ENCODE results near the gene SORCS1. TPM values are rescaled to one million over a fixed set of nuclear protein-coding genes. Genes with fewer than 3 reads are reported as not detected.

Gene SORCS1
- total RNA-seq, 1 experiment from 2014 or later: not detected

DNA sequence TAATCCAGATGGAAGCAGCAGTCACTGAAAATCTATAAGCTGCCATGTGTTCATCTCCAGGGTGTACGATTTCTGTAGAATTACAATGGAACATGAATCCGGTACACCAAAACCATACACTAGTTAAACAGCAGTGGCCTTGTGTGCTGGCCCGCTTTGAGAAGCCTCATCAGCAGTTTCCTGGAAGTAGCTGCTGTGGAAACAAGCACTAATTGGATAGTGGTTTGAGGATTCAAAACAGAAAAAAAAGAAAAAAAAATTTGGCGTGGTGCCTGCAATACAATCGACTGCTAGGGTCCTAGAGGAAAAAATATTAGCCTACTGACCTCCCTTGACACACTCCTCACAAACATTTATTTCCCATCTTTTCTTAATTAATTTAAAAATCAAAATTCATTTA lies 545.9 kb downstream of the SORCS1 start:
- no peak overlapping the region for H3K4me2 ChIP-seq
- no peaks in the 10 kb centered on the region for H4K20me1 ChIP-seq (ENCODE audit: insufficient read depth)
- H3F3A ChIP-seq (ENCODE audit: insufficient read depth, low read depth): no peaks in the 10 kb centered on the region
- no peaks in the 10 kb centered on the region for H3K27me3 ChIP-seq (ENCODE audit: insufficient read depth, low read depth)
- H3K9me2 ChIP-seq (ENCODE audit: insufficient read depth): no peaks in the 10 kb centered on the region
- H2AFZ ChIP-seq: no peak overlapping the region
- H3K4me3 ChIP-seq: no peak overlapping the region
- no peak for TF ChIP-seq EZH2 (IDR thresholded peaks at IDR 0.05; ENCODE audit: low read depth)
- TF ChIP-seq, protein P1, sequence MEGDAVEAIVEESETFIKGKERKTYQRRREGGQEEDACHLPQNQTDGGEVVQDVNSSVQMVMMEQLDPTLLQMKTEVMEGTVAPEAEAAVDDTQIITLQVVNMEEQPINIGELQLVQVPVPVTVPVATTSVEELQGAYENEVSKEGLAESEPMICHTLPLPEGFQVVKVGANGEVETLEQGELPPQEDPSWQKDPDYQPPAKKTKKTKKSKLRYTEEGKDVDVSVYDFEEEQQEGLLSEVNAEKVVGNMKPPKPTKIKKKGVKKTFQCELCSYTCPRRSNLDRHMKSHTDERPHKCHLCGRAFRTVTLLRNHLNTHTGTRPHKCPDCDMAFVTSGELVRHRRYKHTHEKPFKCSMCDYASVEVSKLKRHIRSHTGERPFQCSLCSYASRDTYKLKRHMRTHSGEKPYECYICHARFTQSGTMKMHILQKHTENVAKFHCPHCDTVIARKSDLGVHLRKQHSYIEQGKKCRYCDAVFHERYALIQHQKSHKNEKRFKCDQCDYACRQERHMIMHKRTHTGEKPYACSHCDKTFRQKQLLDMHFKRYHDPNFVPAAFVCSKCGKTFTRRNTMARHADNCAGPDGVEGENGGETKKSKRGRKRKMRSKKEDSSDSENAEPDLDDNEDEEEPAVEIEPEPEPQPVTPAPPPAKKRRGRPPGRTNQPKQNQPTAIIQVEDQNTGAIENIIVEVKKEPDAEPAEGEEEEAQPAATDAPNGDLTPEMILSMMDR (conservative IDR thresholded peaks at IDR 0.05): no peak
- intact Hi-C loops (cut with micrococcal nuclease; ENCODE audit: unreplicated experiment): no loop called here
- H3K4me1 ChIP-seq (replicated peaks; ENCODE audit: insufficient read depth): no peaks in the 10 kb centered on the region
- H3K9me3 ChIP-seq (ENCODE audit: insufficient read depth, low read depth): no peaks in the 10 kb centered on the region
- no peaks in the 10 kb centered on the region for H3K36me3 ChIP-seq (ENCODE audit: low read depth)
- BruUV-seq (replicated peaks): no TSS peak
- POLR2A ChIA-PET (ENCODE audit: unreplicated experiment): no interaction called here
- H3K79me2 ChIP-seq (ENCODE audit: low read depth): no peaks in the 10 kb centered on the region
- no peak for DNase-seq
- H3K27ac ChIP-seq: no peak overlapping the region
- CTCF ChIA-PET: no interaction called here

DNA sequence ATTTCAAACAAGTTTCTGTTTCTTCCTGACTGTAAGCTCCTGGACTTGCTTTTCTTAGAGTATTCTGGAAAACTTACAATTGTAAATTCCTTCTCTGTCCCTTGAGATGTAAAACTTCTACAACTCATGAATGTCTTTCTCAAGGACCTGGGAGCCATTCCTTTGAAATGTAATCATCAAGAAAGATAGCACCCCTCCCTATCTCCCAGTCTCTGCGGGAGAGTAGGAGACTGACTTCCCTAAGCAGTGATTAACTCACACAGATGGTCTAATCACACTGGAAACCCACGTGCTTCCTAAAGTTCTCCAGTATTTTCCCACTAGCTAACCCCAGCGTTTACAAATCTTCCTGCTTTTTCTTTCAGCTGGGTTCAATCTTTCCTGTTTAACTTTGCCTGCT lies 549.4 kb downstream of the SORCS1 start:
- BruUV-seq (replicated peaks): no TSS peak
- H3K4me1 ChIP-seq (replicated peaks; ENCODE audit: insufficient read depth): no peaks in the 10 kb centered on the region
- H3K79me2 ChIP-seq (ENCODE audit: low read depth): no peaks in the 10 kb centered on the region
- H3F3A ChIP-seq (ENCODE audit: insufficient read depth, low read depth): no peaks in the 10 kb centered on the region
- H3K27me3 ChIP-seq (ENCODE audit: insufficient read depth, low read depth): no peaks in the 10 kb centered on the region
- no peak overlapping the region for H3K4me2 ChIP-seq
- H3K9me2 ChIP-seq (ENCODE audit: insufficient read depth): no peaks in the 10 kb centered on the region
- no peak overlapping the region for H3K27ac ChIP-seq
- no peaks in the 10 kb centered on the region for H4K20me1 ChIP-seq (ENCODE audit: insufficient read depth)
- no peaks in the 10 kb centered on the region for H3K36me3 ChIP-seq (ENCODE audit: low read depth)
- H3K9me3 ChIP-seq (ENCODE audit: insufficient read depth, low read depth): no peaks in the 10 kb centered on the region
- no peak overlapping the region for H2AFZ ChIP-seq
- TF ChIP-seq, protein P1 (conservative IDR thresholded peaks at IDR 0.05): no peak
- TF ChIP-seq EZH2 (IDR thresholded peaks at IDR 0.05; ENCODE audit: low read depth): no peak
- no peak overlapping the region for H3K4me3 ChIP-seq
- CTCF ChIA-PET: no interaction called here
- POLR2A ChIA-PET (ENCODE audit: unreplicated experiment): no interaction called here
- DNase-seq: no peak
- intact Hi-C loops (cut with micrococcal nuclease; ENCODE audit: unreplicated experiment): no loop called here

DNA sequence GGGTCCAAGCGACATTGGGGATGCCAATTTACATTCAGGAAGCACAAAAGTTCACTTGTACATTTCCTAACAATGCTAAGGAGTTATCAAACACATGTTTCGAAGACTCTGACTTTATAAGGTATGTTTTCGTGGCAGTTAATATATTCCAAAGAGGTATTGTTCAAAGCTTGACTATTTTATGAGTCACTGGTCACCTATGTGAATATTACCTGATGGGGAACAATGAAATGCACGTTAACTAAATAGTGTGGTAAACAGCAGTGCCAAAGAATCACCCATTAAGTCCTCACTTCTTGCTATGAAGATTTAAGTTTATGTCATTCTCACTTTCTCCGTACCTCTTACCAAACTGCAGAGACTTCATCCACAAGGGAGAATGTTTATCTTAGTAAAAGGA lies 550.2 kb downstream of the SORCS1 start:
- CTCF ChIA-PET: no interaction called here
- Histone ChIP-seq H3K4me2 (no peak overlapping the region), H3K9me3 (ENCODE audit: insufficient read depth, low read depth) (no peaks in the 10 kb centered on the region), H4K20me1 (ENCODE audit: insufficient read depth) (no peaks in the 10 kb centered on the region), H3K36me3 (ENCODE audit: low read depth) (no peaks in the 10 kb centered on the region), H3F3A (ENCODE audit: insufficient read depth, low read depth) (no peaks in the 10 kb centered on the region), H3K79me2 (ENCODE audit: low read depth) (no peaks in the 10 kb centered on the region), H3K27me3 (ENCODE audit: insufficient read depth, low read depth) (no peaks in the 10 kb centered on the region), H3K9me2 (ENCODE audit: insufficient read depth) (no peaks in the 10 kb centered on the region), H3K27ac (no peak overlapping the region), H3K4me1 (replicated peaks; ENCODE audit: insufficient read depth) (no peaks in the 10 kb centered on the region), H2AFZ (no peak overlapping the region), H3K4me3 (no peak overlapping the region)
- TF ChIP-seq, protein P1 (conservative IDR thresholded peaks at IDR 0.05): no peak
- no peak for TF ChIP-seq EZH2 (IDR thresholded peaks at IDR 0.05; ENCODE audit: low read depth)
- intact Hi-C loops (cut with micrococcal nuclease; ENCODE audit: unreplicated experiment): no loop called here
- POLR2A ChIA-PET (ENCODE audit: unreplicated experiment): no interaction called here
- BruUV-seq (replicated peaks): no TSS peak
- no peak for DNase-seq

Data from PC-9 (cell line).